OCI-LY7 (cell line): ENCODE data around the gene ERCC6L2. TPM values are rescaled to one million over a fixed set of nuclear protein-coding genes. Genes with fewer than 3 reads are reported as not detected.

Source experiments
- BruUV-seq: library from RNA; stranded (reverse); fragments of 400-500 nt; replicated peaks from 2 replicates; lab custom pipeline; 2021; lab: Mats Ljungman, UMichigan
- CTCF ChIA-PET: fragments of 300-600 bp; sonication (Branson Sonifier 250); formaldehyde crosslinking; loops from one replicate; lab custom pipeline; 2022; ENCODE audit warnings: antibody characterized with exemption; ENCODE audit not compliant: unreplicated experiment; lab: Charles Lee
- POLR2A ChIA-PET: fragments of 300-600 bp; sonication (Branson Sonifier 250); formaldehyde crosslinking; loops from one replicate; lab custom pipeline; 2022; ENCODE audit warnings: antibody characterized with exemption; lab: Charles Lee
- DNase-seq: peaks from one replicate; pipeline ENCODE4 v3.0.0-alpha.2; 2015; ENCODE audit warnings: low spot score
- H2AFZ ChIP-seq: fragments of 200-600 bp; sonication (generic), shearing (Covaris generic); 2 replicates; pipeline ENCODE4 v1.6.1; 2014; ENCODE audit warnings: mild to moderate bottlenecking, antibody characterized with exemption, low read length, moderate library complexity
- H3K27ac ChIP-seq: fragments of 200-600 bp; sonication (generic); 2 replicates; pipeline ENCODE4 v1.5.1; 2014; ENCODE audit warnings: mixed run types, low read depth, mild to moderate bottlenecking, moderate library complexity, low read length, inconsistent platforms; ENCODE audit not compliant: poor library complexity, severe bottlenecking
- H3K36me3 ChIP-seq: fragments of 200-600 bp; sonication (generic); 2 replicates; pipeline ENCODE4 v1.6.1; 2014; ENCODE audit warnings: mild to moderate bottlenecking, antibody characterized with exemption, low read length, moderate library complexity, mixed read lengths; ENCODE audit not compliant: insufficient read depth
- H3K4me1 ChIP-seq: fragments of 200-600 bp; sonication (generic); 2 replicates; pipeline ENCODE4 v1.5.1; 2014; ENCODE audit warnings: mild to moderate bottlenecking, low read length; ENCODE audit not compliant: insufficient read depth, poor library complexity, severe bottlenecking
- H3K4me2 ChIP-seq: fragments of 200-600 bp; sonication (generic); 2 replicates; pipeline ENCODE4 v1.6.1; 2014; ENCODE audit warnings: mild to moderate bottlenecking, low read length
- H3K4me3 ChIP-seq: fragments of 200-600 bp; sonication (generic); 2 replicates; pipeline ENCODE4 v1.5.1; 2014; ENCODE audit warnings: mild to moderate bottlenecking, low read depth, low read length; ENCODE audit not compliant: poor library complexity, severe bottlenecking
- H3K79me2 ChIP-seq: fragments of 200-600 bp; sonication (generic); 2 replicates; pipeline ENCODE4 v1.6.1; 2016; ENCODE audit warnings: low read depth, mild to moderate bottlenecking, low read length, moderate library complexity, mixed read lengths; ENCODE audit not compliant: insufficient read depth
- H3K9me2 ChIP-seq: fragments of 200-600 bp; sonication (generic); 2 replicates; pipeline ENCODE4 v1.6.1; 2016; ENCODE audit warnings: mild to moderate bottlenecking, low read length, mixed read lengths; ENCODE audit not compliant: insufficient read depth
- H3K9me3 ChIP-seq: fragments of 200-600 bp; sonication (generic); 2 replicates; pipeline ENCODE4 v1.6.1; 2014; ENCODE audit warnings: mild to moderate bottlenecking, mixed run types, low read length, mixed read lengths
- H4K20me1 ChIP-seq: fragments of 200-600 bp; sonication (generic); 2 replicates; pipeline ENCODE4 v1.6.1; 2014; ENCODE audit warnings: mild to moderate bottlenecking, antibody characterized with exemption, low read length, moderate library complexity, mixed read lengths; ENCODE audit not compliant: insufficient read depth
- EZH2phosphoT487 ChIP-seq: fragments of 200-600 bp; sonication (generic); IDR thresholded peaks from 2 replicates; pipeline ENCODE4 v1.6.1; 2018; ENCODE audit warnings: low read depth, borderline replicate concordance, mild to moderate bottlenecking, mixed run types, antibody characterized with exemption, low read length, moderate library complexity, mixed read lengths
- intact Hi-C: fragments of 100-400 bp; cut with micrococcal nuclease; formaldehyde crosslinking; loops from one replicate; pipeline ENCODE4 v1.10.0; 2022; ENCODE audit not compliant: unreplicated experiment
- total RNA-seq, 2 experiments: library from RNA; depleted of rRNA in 1 of 2; stranded (reverse); fragments of >200 nt in 1 of 2; shearing (Covaris generic) in 1 of 2; gene quantifications; 2 replicates each; pipeline ENCODE4 v1.2.3, GENCODE V29; 2014 to 2022
- TF ChIP-seq, protein P1 (sequence below): fragments of 200-600 bp; sonication (generic); conservative IDR thresholded peaks from 2 replicates; pipeline ENCODE4 v1.5.1; 2014; ENCODE audit warnings: mild to moderate bottlenecking, antibody characterized with exemption, low read length, moderate library complexity, mixed read lengths

Gene ERCC6L2
- total RNA-seq, 2 experiments from 2014 or later = 34.9 to 38.7 TPM

- TF ChIP-seq EZH2phosphoT487 = no peak
- TF ChIP-seq, protein P1, sequence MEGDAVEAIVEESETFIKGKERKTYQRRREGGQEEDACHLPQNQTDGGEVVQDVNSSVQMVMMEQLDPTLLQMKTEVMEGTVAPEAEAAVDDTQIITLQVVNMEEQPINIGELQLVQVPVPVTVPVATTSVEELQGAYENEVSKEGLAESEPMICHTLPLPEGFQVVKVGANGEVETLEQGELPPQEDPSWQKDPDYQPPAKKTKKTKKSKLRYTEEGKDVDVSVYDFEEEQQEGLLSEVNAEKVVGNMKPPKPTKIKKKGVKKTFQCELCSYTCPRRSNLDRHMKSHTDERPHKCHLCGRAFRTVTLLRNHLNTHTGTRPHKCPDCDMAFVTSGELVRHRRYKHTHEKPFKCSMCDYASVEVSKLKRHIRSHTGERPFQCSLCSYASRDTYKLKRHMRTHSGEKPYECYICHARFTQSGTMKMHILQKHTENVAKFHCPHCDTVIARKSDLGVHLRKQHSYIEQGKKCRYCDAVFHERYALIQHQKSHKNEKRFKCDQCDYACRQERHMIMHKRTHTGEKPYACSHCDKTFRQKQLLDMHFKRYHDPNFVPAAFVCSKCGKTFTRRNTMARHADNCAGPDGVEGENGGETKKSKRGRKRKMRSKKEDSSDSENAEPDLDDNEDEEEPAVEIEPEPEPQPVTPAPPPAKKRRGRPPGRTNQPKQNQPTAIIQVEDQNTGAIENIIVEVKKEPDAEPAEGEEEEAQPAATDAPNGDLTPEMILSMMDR = no peak
- H3K9me2 ChIP-seq = no peaks in the 10 kb centered on the region
- no peak overlapping the region for H2AFZ ChIP-seq
- peak; percentile 10 for DNase-seq
- no peak overlapping the region for H3K4me3 ChIP-seq
- H3K36me3 ChIP-seq = peaks cover 21% of the 10 kb centered on the region
- H3K9me3 ChIP-seq = no peaks in the 10 kb centered on the region
- ChIA-PET CTCF (no interaction called here), POLR2A (interaction anchor here (1.5 kb wide), 1 partner anchor 111 kb away, joined by 3 read pairs; no protein-coding TSS in a partner anchor)
- H3K4me2 ChIP-seq = peak overlapping the region; percentile 17; the same call in 1 of the 2 replicates
- H3K27ac ChIP-seq = no peak overlapping the region
- intact Hi-C loops = no loop called here
- H3K4me1 ChIP-seq = no peaks in the 10 kb centered on the region
- no peaks in the 10 kb centered on the region for H4K20me1 ChIP-seq
- no TSS peak for BruUV-seq
- no peaks in the 10 kb centered on the region for H3K79me2 ChIP-seq
These were observed 106.4 kb downstream of the ERCC6L2 start for GRCh38 chr9:95981761-95982390.

DNA sequence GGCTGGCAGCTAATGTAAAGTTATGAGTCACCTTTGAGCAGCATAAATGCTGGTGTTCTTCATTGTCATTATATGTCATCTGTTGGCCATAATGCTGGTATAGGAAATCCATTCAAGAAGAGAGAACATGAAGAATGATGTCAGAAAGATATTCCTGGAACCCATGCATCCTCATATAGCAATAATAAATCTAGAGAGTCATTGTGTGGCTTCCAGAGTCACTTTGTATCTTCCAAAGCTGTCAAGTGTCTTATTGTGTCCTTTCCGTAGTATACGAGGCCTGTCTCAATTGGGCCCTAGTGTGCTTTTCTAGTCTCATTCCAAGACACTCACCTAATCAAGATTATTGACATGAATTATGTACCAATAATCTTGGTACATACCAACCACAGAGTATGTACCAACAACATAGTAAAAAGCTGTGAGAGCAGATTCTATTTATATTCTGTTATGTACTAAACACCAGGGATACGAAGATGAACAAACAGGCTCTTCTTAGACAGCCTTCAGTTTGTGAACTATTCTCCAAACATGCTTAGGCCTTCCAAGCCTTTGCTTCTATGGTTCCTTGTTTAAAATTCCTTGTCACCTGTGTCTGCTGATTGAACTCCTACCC lies 110.1 kb downstream of the ERCC6L2 start:
- no peak overlapping the region for H3K4me3 ChIP-seq
- no peaks in the 10 kb centered on the region for H3K4me1 ChIP-seq
- peaks cover 15% of the 10 kb centered on the region for H3K36me3 ChIP-seq
- no peak overlapping the region for H2AFZ ChIP-seq
- H3K79me2 ChIP-seq = no peaks in the 10 kb centered on the region
- ChIA-PET CTCF (no interaction called here), POLR2A (no interaction called here)
- no peak overlapping the region for H3K4me2 ChIP-seq
- no TSS peak for BruUV-seq
- TF ChIP-seq, protein P1 = no peak
- TF ChIP-seq EZH2phosphoT487 = no peak
- intact Hi-C loops = no loop called here
- H3K9me2 ChIP-seq = no peaks in the 10 kb centered on the region
- no peak overlapping the region for H3K27ac ChIP-seq
- no peaks in the 10 kb centered on the region for H3K9me3 ChIP-seq
- no peaks in the 10 kb centered on the region for H4K20me1 ChIP-seq
- no peak for DNase-seq

DNA sequence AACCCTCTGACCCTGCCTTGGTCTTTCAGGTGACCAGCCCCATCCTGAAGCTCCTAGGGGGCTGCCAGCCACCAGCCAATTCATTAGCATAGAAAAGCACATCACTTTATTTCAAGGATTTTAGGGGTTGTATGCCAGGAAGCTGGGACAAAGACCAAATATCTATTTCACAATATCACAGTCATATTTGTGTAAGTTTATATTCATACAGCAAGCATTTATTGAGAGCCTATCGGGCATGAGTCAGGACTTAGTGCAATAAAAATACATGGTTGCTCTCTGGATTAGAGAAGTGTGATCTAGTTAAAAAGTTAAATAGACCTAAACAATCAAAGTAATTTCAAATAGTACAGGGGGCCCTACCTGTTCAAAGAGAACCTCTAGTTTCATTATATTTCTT lies 113.8 kb downstream of the ERCC6L2 start:
- no peak for DNase-seq
- Histone ChIP-seq H3K9me2 (no peaks in the 10 kb centered on the region), H3K9me3 (no peaks in the 10 kb centered on the region), H3K36me3 (peaks cover 15% of the 10 kb centered on the region), H2AFZ (no peak overlapping the region), H4K20me1 (no peaks in the 10 kb centered on the region), H3K79me2 (no peaks in the 10 kb centered on the region), H3K4me1 (no peaks in the 10 kb centered on the region), H3K27ac (no peak overlapping the region), H3K4me2 (no peak overlapping the region), H3K4me3 (no peak overlapping the region)
- BruUV-seq = no TSS peak
- no peak for TF ChIP-seq EZH2phosphoT487
- TF ChIP-seq, protein P1 = no peak
- ChIA-PET CTCF (no interaction called here), POLR2A (no interaction called here)
- intact Hi-C loops = no loop called here
